GM10266 (cell line): ENCODE data around the gene ENPP5.

Source experiments
- DNase-seq: peaks from one replicate; pipeline ENCODE4 v3.0.0; 2012; ENCODE audit errors: extremely low spot score
- CTCF ChIP-seq: IDR thresholded peaks from 2 replicates; pipeline ENCODE4 v1.5.1; 2012; ENCODE audit warnings: mild to moderate bottlenecking, low read depth; ENCODE audit not compliant: control insufficient read depth, insufficient read depth; ENCODE audit errors: missing control alignments

The ENPP5 gene

GRCh38 chr6:46211917-46212316 is 41.1 kb upstream of the ENPP5 start:
- no peak for TF ChIP-seq CTCF

GRCh38 chr6:46210294-46210693 is 39.5 kb upstream of the ENPP5 start:
- DNase-seq: no peak
- no peak for TF ChIP-seq CTCF

More at GRCh38 chr6:46211917-46212316, 41.1 kb upstream of the ENPP5 start:
- no peak for DNase-seq

GRCh38 chr6:46208303-46208702 is 37.5 kb upstream of the ENPP5 start:
- DNase-seq: no peak
- TF ChIP-seq CTCF: no peak

- TF ChIP-seq CTCF: no peak
- DNase-seq: no peak
Measured at GRCh38 chr6:46207174-46207573, 36.4 kb upstream of the ENPP5 start.

GRCh38 chr6:46204880-46205650 is 34.3 kb upstream of the ENPP5 start:
- no peak for TF ChIP-seq CTCF
- no peak for DNase-seq

- DNase-seq: no peak
- TF ChIP-seq CTCF: no peak
Measured at GRCh38 chr6:46203391-46204177, 32.8 kb upstream of the ENPP5 start.

- no peak for TF ChIP-seq CTCF
- no peak for DNase-seq
Measured at GRCh38 chr6:46201702-46202101, 30.9 kb upstream of the ENPP5 start.
